ENCODE data around the gene EXOC1.

- TF ChIP-seq CTCF (IDR thresholded peaks at IDR 0.05 in 4 of 5, conservative IDR thresholded peaks at IDR 0.05 in 1 of 5) = no peak
- no peak for TF ChIP-seq POLR2A (IDR thresholded peaks at IDR 0.05)
Measured at GRCh38 chr4:55939421-55939820, 86.0 kb downstream of the EXOC1 start.
